ENCODE data around the gene NSD1.

NSD1 gene

DNA sequence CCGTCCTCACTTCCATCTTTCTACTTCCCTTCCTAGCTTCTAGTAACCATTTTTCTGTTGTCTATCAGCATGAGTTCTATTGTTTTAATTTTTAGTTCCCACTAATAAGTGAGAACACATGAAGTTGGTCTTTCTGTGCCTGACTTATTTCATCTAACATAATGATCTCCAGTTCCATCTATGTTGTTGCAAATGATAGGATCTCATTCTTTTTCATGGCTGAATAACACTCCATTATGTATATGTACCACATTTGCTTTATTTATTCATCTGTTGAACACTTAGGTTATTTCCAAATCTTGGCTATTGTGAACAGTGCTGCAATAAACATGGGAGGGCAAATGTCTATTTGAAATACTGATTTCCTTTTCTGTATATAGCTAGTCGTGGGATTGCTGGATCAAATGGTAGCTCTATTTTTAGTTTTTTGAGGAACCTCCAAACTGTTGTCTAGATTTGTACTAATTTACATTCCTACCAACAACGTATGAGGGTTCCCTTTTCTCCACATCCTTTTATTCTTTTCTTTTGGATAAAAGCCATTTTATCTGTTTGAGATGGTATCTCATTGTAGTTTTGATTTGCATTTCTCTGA is 50.3 kb downstream of the NSD1 start:
- H2AFZ ChIP-seq (ENCODE audit: low read depth, low read length) = no peak overlapping the region
- H3K4me1 ChIP-seq (ENCODE audit: insufficient read depth, low read length) = no peaks in the 10 kb centered on the region
- no peak overlapping the region for H3K4me3 ChIP-seq (ENCODE audit: low read length)
- no peaks in the 10 kb centered on the region for H3K27me3 ChIP-seq (ENCODE audit: insufficient read depth, low read length)
- H3K9me3 ChIP-seq (ENCODE audit: low read length) = no peaks in the 10 kb centered on the region
- H3K36me3 ChIP-seq (ENCODE audit: insufficient read depth, low read length) = no peaks in the 10 kb centered on the region

DNA sequence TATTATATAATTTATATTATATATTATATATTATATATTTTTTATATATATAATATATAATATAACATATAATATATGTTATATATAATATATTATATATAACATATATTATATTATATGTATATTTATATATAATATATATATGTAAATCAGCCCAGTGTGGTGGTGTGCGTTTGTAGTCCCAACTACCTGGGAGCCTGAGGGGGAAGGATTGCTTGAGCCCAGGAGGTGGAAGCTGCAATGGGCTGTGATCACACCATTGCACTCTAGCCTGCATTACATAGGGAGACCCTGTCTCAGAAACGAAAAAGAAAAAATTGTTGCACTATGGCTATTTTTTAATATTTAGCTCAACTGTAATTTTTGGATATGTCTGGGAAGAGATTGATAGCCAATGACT is 52.4 kb downstream of the NSD1 start:
- Histone ChIP-seq H3K36me3 (ENCODE audit: insufficient read depth, low read length) (no peaks in the 10 kb centered on the region), H3K4me1 (ENCODE audit: insufficient read depth, low read length) (no peaks in the 10 kb centered on the region), H3K27me3 (ENCODE audit: insufficient read depth, low read length) (no peaks in the 10 kb centered on the region), H3K9me3 (ENCODE audit: low read length) (no peaks in the 10 kb centered on the region), H2AFZ (ENCODE audit: low read depth, low read length) (no peak overlapping the region), H3K4me3 (ENCODE audit: low read length) (no peak overlapping the region)

DNA sequence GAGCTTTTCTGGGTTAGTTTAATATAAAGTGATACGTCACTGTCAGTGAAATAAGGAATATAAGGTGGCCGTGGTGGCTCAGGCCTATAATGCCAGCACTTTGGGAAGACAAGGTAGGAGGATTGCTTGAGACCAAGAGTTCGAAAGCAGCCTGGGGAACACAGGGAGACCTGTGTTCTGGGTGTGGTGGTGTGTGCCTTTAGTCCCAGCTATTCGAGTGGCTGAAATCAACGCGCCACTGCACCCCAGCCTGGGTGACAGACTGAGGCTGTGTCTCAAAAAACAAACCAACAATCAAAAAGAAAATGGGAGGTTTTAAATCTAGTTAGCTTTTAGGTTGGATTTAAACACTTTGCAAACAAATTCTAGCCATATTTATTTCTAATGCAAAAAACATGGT is 53.1 kb downstream of the NSD1 start:
- Histone ChIP-seq H3K9me3 (ENCODE audit: low read length) (no peaks in the 10 kb centered on the region), H3K36me3 (ENCODE audit: insufficient read depth, low read length) (no peaks in the 10 kb centered on the region), H3K27me3 (ENCODE audit: insufficient read depth, low read length) (no peaks in the 10 kb centered on the region), H2AFZ (ENCODE audit: low read depth, low read length) (no peak overlapping the region), H3K4me3 (ENCODE audit: low read length) (no peak overlapping the region), H3K4me1 (ENCODE audit: insufficient read depth, low read length) (no peaks in the 10 kb centered on the region)

DNA sequence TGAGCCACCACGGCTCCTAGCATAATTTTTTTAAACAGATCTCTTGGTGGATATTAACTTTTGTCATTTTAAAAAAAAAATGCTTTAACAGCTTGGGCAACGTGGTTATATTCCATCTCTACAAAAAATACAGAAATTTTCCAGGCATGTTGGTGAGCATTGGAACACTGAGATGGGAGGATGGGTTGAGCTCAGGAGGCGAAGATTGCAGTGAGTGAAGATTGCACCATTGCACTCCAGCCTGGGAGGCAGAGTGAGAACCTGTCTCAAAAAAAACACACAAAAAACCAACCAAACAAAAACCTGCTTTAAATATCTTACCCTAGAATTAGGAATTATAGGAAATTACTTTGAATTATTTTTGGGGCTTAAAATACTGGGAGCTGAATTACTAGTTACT is 55.2 kb downstream of the NSD1 start:
- no peaks in the 10 kb centered on the region for H3K36me3 ChIP-seq (ENCODE audit: insufficient read depth, low read length)
- H3K4me1 ChIP-seq (ENCODE audit: insufficient read depth, low read length) = no peaks in the 10 kb centered on the region

DNA sequence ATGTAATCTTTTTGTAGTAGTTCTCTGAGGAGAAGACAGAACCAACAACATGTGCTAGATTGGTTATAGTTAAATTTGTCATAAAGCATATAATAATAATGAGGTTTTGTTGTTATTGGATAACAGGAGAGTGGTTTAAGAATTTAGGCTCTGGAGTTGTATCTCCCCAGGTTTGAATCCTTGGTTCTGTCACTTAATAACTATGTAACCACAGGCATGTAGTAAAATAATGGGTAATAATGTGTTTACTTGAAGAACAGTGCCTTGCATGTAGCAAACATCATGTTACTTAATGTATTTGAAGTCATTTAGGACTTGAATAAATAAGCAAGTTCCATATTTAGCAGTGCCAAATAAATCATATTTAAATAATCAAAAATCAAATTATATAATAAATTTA is 55.8 kb downstream of the NSD1 start:
- no peaks in the 10 kb centered on the region for H3K9me3 ChIP-seq (ENCODE audit: low read length)
- no peaks in the 10 kb centered on the region for H3K36me3 ChIP-seq (ENCODE audit: insufficient read depth, low read length)
- H3K27me3 ChIP-seq (ENCODE audit: insufficient read depth, low read length) = no peaks in the 10 kb centered on the region
- no peak overlapping the region for H2AFZ ChIP-seq (ENCODE audit: low read depth, low read length)
- H3K4me1 ChIP-seq (ENCODE audit: insufficient read depth, low read length) = no peaks in the 10 kb centered on the region
- H3K4me3 ChIP-seq (ENCODE audit: low read length) = no peak overlapping the region

More for the DNA sequence above, 55.2 kb downstream of the NSD1 start:
- Histone ChIP-seq H3K4me3 (ENCODE audit: low read length) (no peak overlapping the region), H3K9me3 (ENCODE audit: low read length) (no peaks in the 10 kb centered on the region), H3K27me3 (ENCODE audit: insufficient read depth, low read length) (no peaks in the 10 kb centered on the region), H2AFZ (ENCODE audit: low read depth, low read length) (no peak overlapping the region)

DNA sequence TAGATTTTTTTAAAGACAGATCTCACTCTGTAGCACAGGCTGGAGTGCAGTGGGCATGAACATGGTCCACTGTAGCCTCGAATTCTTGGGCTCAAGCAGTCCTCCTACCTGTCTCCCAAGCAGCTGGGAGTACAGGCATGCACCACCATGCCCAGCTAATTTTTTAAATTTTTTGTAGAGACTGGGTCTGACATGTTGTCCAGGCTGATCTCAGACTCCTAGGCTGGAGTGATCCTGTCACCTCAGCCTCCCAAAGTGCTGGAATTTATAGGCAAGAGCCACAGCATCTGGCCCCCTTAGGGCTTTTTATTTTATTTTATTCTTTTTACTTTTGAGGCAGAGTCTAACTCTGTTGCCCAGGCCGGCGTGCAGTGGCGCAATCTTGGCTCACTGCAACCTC is 56.4 kb downstream of the NSD1 start:
- Histone ChIP-seq H3K4me3 (ENCODE audit: low read length) (no peak overlapping the region), H3K36me3 (ENCODE audit: insufficient read depth, low read length) (no peaks in the 10 kb centered on the region), H2AFZ (ENCODE audit: low read depth, low read length) (no peak overlapping the region), H3K27me3 (ENCODE audit: insufficient read depth, low read length) (no peaks in the 10 kb centered on the region), H3K4me1 (ENCODE audit: insufficient read depth, low read length) (no peaks in the 10 kb centered on the region), H3K9me3 (ENCODE audit: low read length) (no peaks in the 10 kb centered on the region)

DNA sequence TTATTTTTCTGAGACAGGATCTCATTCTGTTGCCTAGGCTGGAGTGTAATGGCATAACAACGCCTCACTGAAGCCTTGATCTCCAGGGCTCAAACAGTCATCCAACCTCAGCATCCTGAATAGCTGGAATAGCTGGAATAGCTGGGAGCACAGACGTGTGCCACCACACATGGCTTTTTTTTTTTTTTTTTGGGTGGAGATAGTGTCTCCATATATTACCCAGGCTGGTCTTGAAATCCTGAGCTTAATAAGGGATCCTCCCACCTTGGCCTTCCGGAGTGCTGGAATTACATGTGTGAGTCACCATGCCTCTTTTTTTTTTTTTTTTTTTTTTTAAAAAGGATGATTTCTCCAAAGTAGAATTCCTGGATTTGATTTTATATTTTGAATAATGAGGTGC is 60.7 kb downstream of the NSD1 start:
- no peaks in the 10 kb centered on the region for H3K9me3 ChIP-seq (ENCODE audit: low read length)
- no peaks in the 10 kb centered on the region for H3K4me1 ChIP-seq (ENCODE audit: insufficient read depth, low read length)
- H3K36me3 ChIP-seq (ENCODE audit: insufficient read depth, low read length) = no peaks in the 10 kb centered on the region
- H3K27me3 ChIP-seq (ENCODE audit: insufficient read depth, low read length) = no peaks in the 10 kb centered on the region
- no peak overlapping the region for H3K4me3 ChIP-seq (ENCODE audit: low read length)
- no peak overlapping the region for H2AFZ ChIP-seq (ENCODE audit: low read depth, low read length)

DNA sequence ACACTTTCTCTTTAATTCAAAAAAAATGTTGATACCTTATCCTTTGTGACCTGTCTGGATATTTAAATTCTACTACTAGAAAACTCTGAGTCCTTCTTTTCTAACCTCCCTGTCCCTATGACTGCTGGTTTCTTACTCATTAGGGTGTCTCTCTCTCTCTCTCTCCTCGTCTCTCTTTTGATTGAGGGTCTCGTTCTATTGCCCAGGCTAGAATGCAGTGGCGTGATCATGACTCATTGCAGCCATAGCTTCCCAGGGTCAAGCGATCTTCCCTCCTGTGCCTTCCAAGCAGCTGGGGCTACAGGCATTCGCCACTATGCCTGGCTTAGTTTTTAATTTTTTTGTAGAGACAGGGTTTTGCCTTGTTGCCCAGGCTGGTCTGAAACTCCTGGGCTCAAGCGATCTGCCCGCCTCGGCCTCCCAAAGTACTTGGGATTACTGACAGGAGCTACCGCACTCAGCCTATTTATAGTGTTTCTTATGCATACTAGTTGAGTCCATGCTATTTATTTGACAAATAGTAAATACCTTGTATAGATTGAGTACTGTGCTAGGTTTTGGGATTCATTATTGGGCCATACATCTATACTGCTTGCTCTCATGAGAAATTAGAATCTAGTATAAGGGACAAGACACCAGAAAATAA is 61.9 kb downstream of the NSD1 start:
- H3K36me3 ChIP-seq (ENCODE audit: insufficient read depth, low read length) = no peaks in the 10 kb centered on the region
- no peak overlapping the region for H2AFZ ChIP-seq (ENCODE audit: low read depth, low read length)
- H3K4me1 ChIP-seq (ENCODE audit: insufficient read depth, low read length) = no peaks in the 10 kb centered on the region
- no peaks in the 10 kb centered on the region for H3K9me3 ChIP-seq (ENCODE audit: low read length)
- no peak overlapping the region for H3K4me3 ChIP-seq (ENCODE audit: low read length)
- H3K27me3 ChIP-seq (ENCODE audit: insufficient read depth, low read length) = no peaks in the 10 kb centered on the region

DNA sequence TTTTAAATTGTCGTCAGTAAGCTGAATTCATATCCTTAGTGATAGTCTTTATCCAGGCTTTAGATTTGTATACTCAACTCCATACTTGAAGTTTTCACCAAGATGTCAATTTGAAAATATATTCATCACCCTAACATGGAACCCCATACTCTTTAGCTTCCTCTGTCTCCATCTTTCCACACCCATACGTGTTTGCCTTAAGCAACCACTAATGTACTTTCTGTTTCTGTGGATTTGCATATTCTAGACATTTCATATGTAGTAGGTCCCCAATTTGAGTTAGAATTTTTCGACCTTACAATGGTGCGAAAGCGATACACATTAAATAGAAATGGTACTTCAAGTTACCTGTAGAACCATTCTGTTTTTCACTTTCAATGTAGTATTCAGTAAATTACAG is 65.2 kb downstream of the NSD1 start:
- no peaks in the 10 kb centered on the region for H3K27me3 ChIP-seq (ENCODE audit: insufficient read depth, low read length)
- no peaks in the 10 kb centered on the region for H3K36me3 ChIP-seq (ENCODE audit: insufficient read depth, low read length)
- no peak overlapping the region for H2AFZ ChIP-seq (ENCODE audit: low read depth, low read length)
- H3K4me1 ChIP-seq (ENCODE audit: insufficient read depth, low read length) = no peaks in the 10 kb centered on the region
- no peak overlapping the region for H3K4me3 ChIP-seq (ENCODE audit: low read length)
- H3K9me3 ChIP-seq (ENCODE audit: low read length) = no peaks in the 10 kb centered on the region

DNA sequence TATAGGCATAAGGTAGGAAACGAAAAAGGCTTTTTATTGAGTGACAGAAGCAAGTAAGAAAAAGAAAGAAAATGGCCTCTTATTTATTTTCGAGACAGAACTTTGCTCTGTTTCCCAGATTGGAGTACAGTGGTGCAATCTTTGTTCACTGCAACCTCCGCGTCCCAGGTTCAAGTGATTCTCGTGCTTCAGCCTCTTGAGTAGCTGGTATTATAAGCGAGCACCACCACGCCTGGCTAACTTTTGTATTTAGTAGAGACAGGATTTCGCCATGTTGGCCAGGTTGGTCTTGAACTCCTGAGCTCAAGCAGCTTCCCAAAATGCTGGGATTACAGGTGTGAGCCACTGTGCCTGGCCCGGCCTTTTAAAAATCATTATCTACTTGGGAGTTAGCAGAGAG is 70.7 kb downstream of the NSD1 start:
- H3K4me3 ChIP-seq (ENCODE audit: low read length) = no peak overlapping the region
- H3K36me3 ChIP-seq (ENCODE audit: insufficient read depth, low read length) = no peaks in the 10 kb centered on the region

DNA sequence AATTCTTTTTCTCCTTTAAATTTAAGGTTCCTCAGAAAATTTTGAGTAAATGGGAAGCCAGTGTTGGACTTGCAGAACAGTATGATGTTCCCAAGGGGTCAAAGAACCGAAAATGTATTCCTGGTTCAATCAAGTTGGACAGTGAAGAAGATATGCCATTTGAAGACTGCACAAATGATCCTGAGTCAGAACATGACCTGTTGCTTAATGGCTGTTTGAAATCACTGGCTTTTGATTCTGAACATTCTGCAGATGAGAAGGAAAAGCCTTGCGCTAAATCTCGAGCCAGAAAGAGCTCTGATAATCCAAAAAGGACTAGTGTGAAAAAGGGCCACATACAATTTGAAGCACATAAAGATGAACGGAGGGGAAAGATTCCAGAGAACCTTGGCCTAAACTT is 76.0 kb downstream of the NSD1 start:
- H3K4me1 ChIP-seq (ENCODE audit: insufficient read depth, low read length) = no peaks in the 10 kb centered on the region
- H3K36me3 ChIP-seq (ENCODE audit: insufficient read depth, low read length) = no peaks in the 10 kb centered on the region
- peaks cover 3% of the 10 kb centered on the region for H3K27me3 ChIP-seq (ENCODE audit: insufficient read depth, low read length)

More for the DNA sequence above, 70.7 kb downstream of the NSD1 start:
- no peaks in the 10 kb centered on the region for H3K9me3 ChIP-seq (ENCODE audit: low read length)
- no peak overlapping the region for H2AFZ ChIP-seq (ENCODE audit: low read depth, low read length)
- H3K27me3 ChIP-seq (ENCODE audit: insufficient read depth, low read length) = no peaks in the 10 kb centered on the region
- H3K4me1 ChIP-seq (ENCODE audit: insufficient read depth, low read length) = no peaks in the 10 kb centered on the region

DNA sequence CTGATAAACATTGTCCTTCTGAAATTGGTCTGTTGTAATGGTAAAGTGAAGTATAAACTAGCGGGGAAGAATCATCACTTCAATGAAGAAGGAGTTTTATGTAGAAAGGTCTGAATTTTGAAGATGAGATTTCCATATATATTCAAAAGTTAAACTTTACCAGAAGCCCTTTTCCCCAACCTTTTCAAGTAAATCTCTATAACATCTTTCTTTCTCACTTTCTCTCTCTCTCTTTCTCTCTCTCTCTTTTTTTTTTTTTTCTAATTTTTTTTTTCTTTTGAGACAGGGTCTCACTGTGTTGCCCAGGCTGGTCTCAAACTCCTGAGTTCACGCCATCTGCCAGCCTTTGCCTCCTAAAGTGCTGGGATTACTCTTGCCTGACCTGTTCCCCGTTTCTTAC is 78.7 kb downstream of the NSD1 start:
- Histone ChIP-seq H3K4me3 (ENCODE audit: low read length) (no peak overlapping the region), H3K4me1 (ENCODE audit: insufficient read depth, low read length) (no peaks in the 10 kb centered on the region), H3K36me3 (ENCODE audit: insufficient read depth, low read length) (no peaks in the 10 kb centered on the region), H3K27me3 (ENCODE audit: insufficient read depth, low read length) (peaks cover 3% of the 10 kb centered on the region), H3K9me3 (ENCODE audit: low read length) (no peaks in the 10 kb centered on the region), H2AFZ (ENCODE audit: low read depth, low read length) (no peak overlapping the region)

More for the DNA sequence above, 76.0 kb downstream of the NSD1 start:
- H3K4me3 ChIP-seq (ENCODE audit: low read length) = no peak overlapping the region
- H2AFZ ChIP-seq (ENCODE audit: low read depth, low read length) = no peak overlapping the region
- no peaks in the 10 kb centered on the region for H3K9me3 ChIP-seq (ENCODE audit: low read length)

DNA sequence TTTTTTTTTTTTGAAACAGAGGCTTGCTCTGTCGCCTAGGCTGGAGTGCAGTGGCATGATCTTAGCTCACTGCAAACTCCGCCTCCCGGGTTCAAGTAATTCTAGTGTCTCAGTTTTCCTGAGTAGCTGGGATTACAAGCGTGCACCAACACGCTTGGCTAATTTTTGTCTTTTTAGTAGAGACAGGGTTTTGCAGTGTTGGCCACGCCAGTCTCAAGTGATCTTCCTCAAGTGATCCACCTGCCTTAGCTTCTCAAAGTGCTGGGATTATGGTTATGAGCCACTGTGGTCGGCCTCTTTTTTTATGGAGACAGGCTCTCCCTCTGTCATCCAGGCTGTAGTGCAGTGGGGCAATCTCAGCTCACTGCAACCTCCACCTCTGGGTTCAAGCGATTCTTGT is 87.0 kb downstream of the NSD1 start:
- Histone ChIP-seq H3K4me3 (ENCODE audit: low read length) (no peak overlapping the region), H3K36me3 (ENCODE audit: insufficient read depth, low read length) (no peaks in the 10 kb centered on the region), H3K27me3 (ENCODE audit: insufficient read depth, low read length) (no peaks in the 10 kb centered on the region), H3K4me1 (ENCODE audit: insufficient read depth, low read length) (no peaks in the 10 kb centered on the region), H3K9me3 (ENCODE audit: low read length) (no peaks in the 10 kb centered on the region), H2AFZ (ENCODE audit: low read depth, low read length) (no peak overlapping the region)

DNA sequence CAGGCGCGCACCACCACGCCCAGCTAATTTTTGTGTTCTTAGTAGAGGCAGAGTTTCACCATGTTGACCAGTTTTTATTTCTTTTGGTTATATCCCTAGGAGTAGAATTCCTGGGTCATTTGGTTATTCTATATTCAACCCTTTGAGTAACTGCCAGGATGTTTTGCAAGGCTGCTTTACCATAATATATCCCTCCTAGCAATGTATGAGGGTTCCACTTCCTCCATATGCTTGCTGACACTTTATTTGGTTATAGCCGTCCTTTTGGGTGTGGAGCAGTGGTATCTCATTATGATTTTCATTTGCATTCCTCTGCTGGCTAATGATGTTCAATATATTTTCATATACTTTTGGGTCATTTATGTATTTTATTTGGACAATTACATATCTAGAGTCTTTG is 88.7 kb downstream of the NSD1 start:
- no peak overlapping the region for H2AFZ ChIP-seq (ENCODE audit: low read depth, low read length)
- H3K27me3 ChIP-seq (ENCODE audit: insufficient read depth, low read length) = no peaks in the 10 kb centered on the region
- no peaks in the 10 kb centered on the region for H3K4me1 ChIP-seq (ENCODE audit: insufficient read depth, low read length)
- H3K4me3 ChIP-seq (ENCODE audit: low read length) = no peak overlapping the region
- H3K36me3 ChIP-seq (ENCODE audit: insufficient read depth, low read length) = no peaks in the 10 kb centered on the region
- no peaks in the 10 kb centered on the region for H3K9me3 ChIP-seq (ENCODE audit: low read length)

Data from neuron (in vitro differentiated cells).